WTC11 (cell line): ENCODE measurements around the gene ITFG1. TPM values are rescaled to one million over a fixed set of nuclear protein-coding genes. Genes with fewer than 3 reads are reported as not detected.

Experiments used
- ATAC-seq: fragments of 200-7000 bp; cut with Tn5 transposase; 2 replicates; pipeline ENCODE4 v1.10.0; 2021; ENCODE audit warnings: mild to moderate bottlenecking, moderate library complexity
- CTCF ChIA-PET: fragments of 300-600 bp; sonication (Branson Sonifier 250); formaldehyde crosslinking; loops from one replicate; lab custom pipeline; 2021; ENCODE audit warnings: antibody characterized with exemption; lab: Charles Lee
- POLR2A ChIA-PET: fragments of 350-600 bp; sonication (Branson Sonifier 250); formaldehyde crosslinking; loops from one replicate; lab custom pipeline; 2021; ENCODE audit warnings: antibody characterized with exemption; lab: Charles Lee
- DNase-seq: peaks from one replicate; pipeline ENCODE4 v3.0.0; 2021; ENCODE audit warnings: low spot score
- H3K27ac Mint-ChIP-seq: 2 replicates; pipeline ENCODE4 v1.8.0; 2021; ENCODE audit warnings: mixed read lengths
- H3K27me3 Mint-ChIP-seq: 2 replicates; pipeline ENCODE4 v1.8.0; 2021; ENCODE audit warnings: low read depth, mild to moderate bottlenecking, moderate library complexity, mixed read lengths
- H3K36me3 Mint-ChIP-seq: 2 replicates; pipeline ENCODE4 v1.8.0; 2021; ENCODE audit warnings: mixed read lengths
- H3K4me1 Mint-ChIP-seq: 2 replicates; pipeline ENCODE4 v1.8.0; 2022; ENCODE audit warnings: mixed read lengths
- H3K4me3 Mint-ChIP-seq: 2 replicates; pipeline ENCODE4 v1.8.0; 2021; ENCODE audit warnings: mild to moderate bottlenecking, moderate library complexity, mixed read lengths
- H3K9me3 Mint-ChIP-seq: 2 replicates; pipeline ENCODE4 v1.8.0; 2021; ENCODE audit warnings: mixed read lengths
- ATF2 ChIP-seq: sonication (generic); formaldehyde crosslinking; IDR thresholded peaks from 2 replicates; pipeline ENCODE4 v1.8.1; 2022; ENCODE audit warnings: low read depth, missing genetic modification reagents, borderline replicate concordance
- ATF6 ChIP-seq: sonication (generic); formaldehyde crosslinking; IDR thresholded peaks from 2 replicates; pipeline ENCODE4 v1.8.1; 2023; ENCODE audit warnings: mild to moderate bottlenecking, missing genetic modification reagents
- CDX4 ChIP-seq: fragments of 250-450 bp; sonication (Bioruptor Pico); IDR thresholded peaks from 2 replicates; pipeline ENCODE4 v1.9.0; 2021; ENCODE audit warnings: moderate library complexity, mild to moderate bottlenecking, inconsistent platforms, borderline replicate concordance
- CREM ChIP-seq: sonication (generic); formaldehyde crosslinking; IDR thresholded peaks from 2 replicates; pipeline ENCODE4 v1.8.1; 2022; ENCODE audit warnings: mild to moderate bottlenecking, missing genetic modification reagents, moderate library complexity
- EMX1 ChIP-seq: fragments of 250-450 bp; sonication (Bioruptor Pico); IDR thresholded peaks from 2 replicates; pipeline ENCODE4 v1.8.0; 2021; ENCODE audit warnings: mild to moderate bottlenecking
- ERG ChIP-seq: fragments of 250-450 bp; sonication (Bioruptor Pico); IDR thresholded peaks from 2 replicates; pipeline ENCODE4 v1.8.0; 2021; ENCODE audit warnings: mild to moderate bottlenecking
- FOXJ3 ChIP-seq: sonication (generic); formaldehyde crosslinking; IDR thresholded peaks from 2 replicates; pipeline ENCODE4 v1.9.0; 2021; ENCODE audit warnings: missing genetic modification reagents, mild to moderate bottlenecking, borderline replicate concordance
- GTF2I ChIP-seq: fragments of 250-450 bp; sonication (Bioruptor Pico); conservative IDR thresholded peaks from 2 replicates; pipeline ENCODE4 v1.4.0; 2021; ENCODE audit warnings: mild to moderate bottlenecking
- JUN ChIP-seq: sonication (generic); formaldehyde crosslinking; IDR thresholded peaks from 2 replicates; pipeline ENCODE4 v1.8.0; 2023; ENCODE audit warnings: mild to moderate bottlenecking, missing genetic modification reagents
- KAT7 ChIP-seq: sonication (generic); formaldehyde crosslinking; IDR thresholded peaks from 2 replicates; pipeline ENCODE4 v1.8.1; 2023; ENCODE audit warnings: missing genetic modification reagents, mild to moderate bottlenecking, borderline replicate concordance
- MAX ChIP-seq: sonication (generic); formaldehyde crosslinking; IDR thresholded peaks from 2 replicates; pipeline ENCODE4 v1.8.0; 2022; ENCODE audit warnings: mild to moderate bottlenecking, missing genetic modification reagents
- MLX ChIP-seq: sonication (generic); formaldehyde crosslinking; IDR thresholded peaks from 2 replicates; pipeline ENCODE4 v1.8.1; 2023; ENCODE audit warnings: mild to moderate bottlenecking, missing genetic modification reagents, moderate library complexity
- MYBL2 ChIP-seq: sonication (generic); formaldehyde crosslinking; IDR thresholded peaks from 2 replicates; pipeline ENCODE4 v1.8.1; 2023; ENCODE audit warnings: mild to moderate bottlenecking, moderate library complexity, missing genetic modification reagents
- NR1H2 ChIP-seq: sonication (generic); formaldehyde crosslinking; IDR thresholded peaks from 2 replicates; pipeline ENCODE4 v1.9.0; 2021; ENCODE audit warnings: mild to moderate bottlenecking, moderate library complexity, missing genetic modification reagents
- SP1 ChIP-seq: sonication (generic); formaldehyde crosslinking; conservative IDR thresholded peaks from 2 replicates; pipeline ENCODE4 v1.8.1; 2022; ENCODE audit warnings: missing genetic modification reagents
- TCF7 ChIP-seq: sonication (generic); formaldehyde crosslinking; IDR thresholded peaks from 2 replicates; pipeline ENCODE4 v1.8.0; 2022; ENCODE audit warnings: mild to moderate bottlenecking, low read depth, missing genetic modification reagents, moderate library complexity
- USF2 ChIP-seq: sonication (generic); formaldehyde crosslinking; IDR thresholded peaks from 2 replicates; pipeline ENCODE4 v1.8.1; 2023; ENCODE audit warnings: mild to moderate bottlenecking, missing genetic modification reagents, moderate library complexity
- ZNF281 ChIP-seq: sonication (generic); formaldehyde crosslinking; IDR thresholded peaks from 2 replicates; pipeline ENCODE4 v1.8.0; 2023; ENCODE audit warnings: mild to moderate bottlenecking, missing genetic modification reagents
- ZNF532 ChIP-seq: fragments of 250-450 bp; sonication (Bioruptor Pico); IDR thresholded peaks from 2 replicates; pipeline ENCODE4 v1.9.0; 2021; ENCODE audit warnings: mild to moderate bottlenecking, borderline replicate concordance
- total RNA-seq: library from RNA; stranded (reverse); gene quantifications from 3 replicates; pipeline ENCODE4 v1.2.3, GENCODE V29; 2021

The ITFG1 gene
- total RNA-seq, 1 experiment from 2014 or later: 21.1 TPM

- TF ChIP-seq ZNF532 (CRISPR knock-in tag) (no peak), USF2 (CRISPR knock-in tag) (no peak), SP1 (no peak), ATF2 (CRISPR knock-in tag) (no peak), KAT7 (CRISPR knock-in tag) (no peak), FOXJ3 (no peak), ERG (CRISPR knock-in tag) (no peak), GTF2I (CRISPR knock-in tag) (no peak), MYBL2 (CRISPR knock-in tag) (no peak), ZNF281 (no peak), MAX (CRISPR knock-in tag) (no peak), MLX (no peak), CREM (CRISPR knock-in tag) (no peak)
- TF ChIP-seq, all 79 proteins: peak for 0
Observed at GRCh38 chr16:47236716-47237115, 224.1 kb downstream of the ITFG1 start (continued).

- ATAC-seq (no peak), DNase-seq (no peak)
- ChIA-PET POLR2A (no interaction called here), CTCF (interaction anchor here (0.6 kb wide), 1 partner anchor 322 kb away, joined by 3 read pairs; no protein-coding TSS in a partner anchor)
- H3K36me3 Mint-ChIP-seq: no peaks in the 10 kb centered on the region
- H3K4me3 Mint-ChIP-seq: no peak overlapping the region
- no peaks in the 10 kb centered on the region for H3K4me1 Mint-ChIP-seq
- peak overlapping the region; percentile 11; the same call in 1 of the 2 replicates for H3K27ac Mint-ChIP-seq
- H3K27me3 Mint-ChIP-seq: no peaks in the 10 kb centered on the region
- no peaks in the 10 kb centered on the region for H3K9me3 Mint-ChIP-seq
- TF ChIP-seq TCF7 (CRISPR knock-in tag) (no peak), ATF6 (CRISPR knock-in tag) (no peak), CDX4 (no peak), EMX1 (CRISPR knock-in tag) (no peak), NR1H2 (CRISPR knock-in tag) (no peak), JUN (CRISPR knock-in tag) (no peak)
Observed at GRCh38 chr16:47230296-47230695, 230.6 kb downstream of the ITFG1 start.
